OCI-LY7 (cell line): ENCODE results near the gene PPFIA2. TPM values are rescaled to one million over a fixed set of nuclear protein-coding genes. Genes with fewer than 3 reads are reported as not detected.

Source experiments
- BruUV-seq: library from RNA; stranded (reverse); fragments of 400-500 nt; replicated peaks from 2 replicates; lab custom pipeline; 2021; lab: Mats Ljungman, UMichigan
- CTCF ChIA-PET: fragments of 300-600 bp; sonication (Branson Sonifier 250); formaldehyde crosslinking; loops from one replicate; lab custom pipeline; 2022; ENCODE audit warnings: antibody characterized with exemption; ENCODE audit not compliant: unreplicated experiment; lab: Charles Lee
- POLR2A ChIA-PET: fragments of 300-600 bp; sonication (Branson Sonifier 250); formaldehyde crosslinking; loops from one replicate; lab custom pipeline; 2022; ENCODE audit warnings: antibody characterized with exemption; lab: Charles Lee
- DNase-seq: peaks from one replicate; pipeline ENCODE4 v3.0.0-alpha.2; 2015; ENCODE audit warnings: low spot score
- H2AFZ ChIP-seq: fragments of 200-600 bp; sonication (generic), shearing (Covaris generic); 2 replicates; pipeline ENCODE4 v1.6.1; 2014; ENCODE audit warnings: mild to moderate bottlenecking, antibody characterized with exemption, low read length, moderate library complexity
- H3K27ac ChIP-seq: fragments of 200-600 bp; sonication (generic); 2 replicates; pipeline ENCODE4 v1.5.1; 2014; ENCODE audit warnings: mixed run types, low read depth, mild to moderate bottlenecking, moderate library complexity, low read length, inconsistent platforms; ENCODE audit not compliant: poor library complexity, severe bottlenecking
- H3K36me3 ChIP-seq: fragments of 200-600 bp; sonication (generic); 2 replicates; pipeline ENCODE4 v1.6.1; 2014; ENCODE audit warnings: mild to moderate bottlenecking, antibody characterized with exemption, low read length, moderate library complexity, mixed read lengths; ENCODE audit not compliant: insufficient read depth
- H3K4me1 ChIP-seq: fragments of 200-600 bp; sonication (generic); 2 replicates; pipeline ENCODE4 v1.5.1; 2014; ENCODE audit warnings: mild to moderate bottlenecking, low read length; ENCODE audit not compliant: insufficient read depth, poor library complexity, severe bottlenecking
- H3K4me2 ChIP-seq: fragments of 200-600 bp; sonication (generic); 2 replicates; pipeline ENCODE4 v1.6.1; 2014; ENCODE audit warnings: mild to moderate bottlenecking, low read length
- H3K4me3 ChIP-seq: fragments of 200-600 bp; sonication (generic); 2 replicates; pipeline ENCODE4 v1.5.1; 2014; ENCODE audit warnings: mild to moderate bottlenecking, low read depth, low read length; ENCODE audit not compliant: poor library complexity, severe bottlenecking
- H3K79me2 ChIP-seq: fragments of 200-600 bp; sonication (generic); 2 replicates; pipeline ENCODE4 v1.6.1; 2016; ENCODE audit warnings: low read depth, mild to moderate bottlenecking, low read length, moderate library complexity, mixed read lengths; ENCODE audit not compliant: insufficient read depth
- H3K9me2 ChIP-seq: fragments of 200-600 bp; sonication (generic); 2 replicates; pipeline ENCODE4 v1.6.1; 2016; ENCODE audit warnings: mild to moderate bottlenecking, low read length, mixed read lengths; ENCODE audit not compliant: insufficient read depth
- H3K9me3 ChIP-seq: fragments of 200-600 bp; sonication (generic); 2 replicates; pipeline ENCODE4 v1.6.1; 2014; ENCODE audit warnings: mild to moderate bottlenecking, mixed run types, low read length, mixed read lengths
- H4K20me1 ChIP-seq: fragments of 200-600 bp; sonication (generic); 2 replicates; pipeline ENCODE4 v1.6.1; 2014; ENCODE audit warnings: mild to moderate bottlenecking, antibody characterized with exemption, low read length, moderate library complexity, mixed read lengths; ENCODE audit not compliant: insufficient read depth
- CTCF ChIP-seq: fragments of 200-600 bp; sonication (generic); conservative IDR thresholded peaks from 2 replicates; pipeline ENCODE4 v1.5.1; 2014; ENCODE audit warnings: mild to moderate bottlenecking, antibody characterized with exemption, low read length, moderate library complexity, mixed read lengths
- EZH2phosphoT487 ChIP-seq: fragments of 200-600 bp; sonication (generic); IDR thresholded peaks from 2 replicates; pipeline ENCODE4 v1.6.1; 2018; ENCODE audit warnings: low read depth, borderline replicate concordance, mild to moderate bottlenecking, mixed run types, antibody characterized with exemption, low read length, moderate library complexity, mixed read lengths
- intact Hi-C: fragments of 100-400 bp; cut with micrococcal nuclease; formaldehyde crosslinking; loops from one replicate; pipeline ENCODE4 v1.10.0; 2022; ENCODE audit not compliant: unreplicated experiment
- total RNA-seq, 2 experiments: library from RNA; depleted of rRNA in 1 of 2; stranded (reverse); fragments of >200 nt in 1 of 2; shearing (Covaris generic) in 1 of 2; gene quantifications; 2 replicates each; pipeline ENCODE4 v1.2.3, GENCODE V29; 2014 to 2022

Gene PPFIA2
- total RNA-seq, 2 experiments from 2014 or later, result not detected

GRCh38 chr12:81588235-81589008, 170.7 kb downstream of the PPFIA2 start:
- H3K79me2 ChIP-seq, result no peaks in the 10 kb centered on the region
- ChIA-PET CTCF (no interaction called here), POLR2A (no interaction called here)
- no peaks in the 10 kb centered on the region for H3K9me3 ChIP-seq
- no TSS peak for BruUV-seq
- H3K4me3 ChIP-seq, result no peak overlapping the region
- TF ChIP-seq EZH2phosphoT487, result no peak
- no peak for TF ChIP-seq CTCF
- no peak overlapping the region for H2AFZ ChIP-seq
- no peaks in the 10 kb centered on the region for H3K9me2 ChIP-seq
- H3K36me3 ChIP-seq, result no peaks in the 10 kb centered on the region
- H3K4me2 ChIP-seq, result no peak overlapping the region
- DNase-seq, result no peak
- no peaks in the 10 kb centered on the region for H4K20me1 ChIP-seq
- H3K4me1 ChIP-seq, result no peaks in the 10 kb centered on the region
- no peak overlapping the region for H3K27ac ChIP-seq
- intact Hi-C loops, result no loop called here

- no peak for DNase-seq
- CTCF ChIA-PET, result no interaction called here
- no peaks in the 10 kb centered on the region for H3K4me1 ChIP-seq
- intact Hi-C loops, result no loop called here
- no peaks in the 10 kb centered on the region for H3K9me3 ChIP-seq
- H3K36me3 ChIP-seq, result no peaks in the 10 kb centered on the region
- H4K20me1 ChIP-seq, result no peaks in the 10 kb centered on the region
- H3K9me2 ChIP-seq, result no peaks in the 10 kb centered on the region
- TF ChIP-seq EZH2phosphoT487 (no peak), CTCF (no peak)
- H3K27ac ChIP-seq, result no peak overlapping the region
- no TSS peak for BruUV-seq
- no peak overlapping the region for H3K4me2 ChIP-seq
- H2AFZ ChIP-seq, result no peak overlapping the region
- H3K4me3 ChIP-seq, result no peak overlapping the region
- POLR2A ChIA-PET, result no interaction called here
- no peaks in the 10 kb centered on the region for H3K79me2 ChIP-seq
Observed at GRCh38 chr12:81585787-81586186, 173.4 kb downstream of the PPFIA2 start.

GRCh38 chr12:81573228-81573627, 185.9 kb downstream of the PPFIA2 start:
- Histone ChIP-seq H3K79me2 (no peaks in the 10 kb centered on the region), H3K4me2 (no peak overlapping the region), H3K36me3 (no peaks in the 10 kb centered on the region), H4K20me1 (no peaks in the 10 kb centered on the region), H3K4me3 (no peak overlapping the region), H3K4me1 (no peaks in the 10 kb centered on the region), H2AFZ (no peak overlapping the region), H3K27ac (no peak overlapping the region), H3K9me3 (no peaks in the 10 kb centered on the region), H3K9me2 (no peaks in the 10 kb centered on the region)
- no peak for DNase-seq
- intact Hi-C loops, result no loop called here
- POLR2A ChIA-PET, result no interaction called here
- no TSS peak for BruUV-seq
- CTCF ChIA-PET, result no interaction called here
- TF ChIP-seq CTCF, result no peak
- no peak for TF ChIP-seq EZH2phosphoT487
